Activated B cell treated with CpG ODN at 0.5 μM for 24 hours (primary cell): ENCODE measurements around the gene COL13A1. TPM values are rescaled to one million over a fixed set of nuclear protein-coding genes. Genes with fewer than 3 reads are reported as not detected.

ENCODE experiments used
- ATAC-seq: fragments of 200-7000 bp; cut with Tn5 transposase; one replicate; pipeline ENCODE4 v1.10.0; 2021; ENCODE audit warnings: low read depth, mild to moderate bottlenecking, moderate library complexity
- CTCF ChIA-PET: fragments of 350-600 bp; sonication (Branson Sonifier 250); formaldehyde crosslinking; loops from one replicate; lab custom pipeline; 2021; ENCODE audit warnings: antibody characterized with exemption; lab: Charles Lee
- POLR2A ChIA-PET: fragments of 350-600 bp; sonication (Branson Sonifier 250); formaldehyde crosslinking; loops from one replicate; lab custom pipeline; 2021; ENCODE audit warnings: antibody characterized with exemption; lab: Charles Lee
- DNase-seq: peaks from one replicate; pipeline ENCODE4 v3.0.0; 2022
- H3K27ac Mint-ChIP-seq: one replicate; pipeline ENCODE4 v1.8.0; 2020; ENCODE audit warnings: mixed read lengths
- H3K27me3 Mint-ChIP-seq: one replicate; pipeline ENCODE4 v1.8.0; 2021; ENCODE audit warnings: mixed read lengths
- H3K36me3 Mint-ChIP-seq: one replicate; pipeline ENCODE4 v1.8.0; 2021; ENCODE audit warnings: low read depth, mixed read lengths
- H3K4me1 Mint-ChIP-seq: one replicate; pipeline ENCODE4 v1.8.0; 2021; ENCODE audit warnings: mixed read lengths
- H3K4me3 Mint-ChIP-seq: one replicate; pipeline ENCODE4 v1.8.0; 2020; ENCODE audit warnings: mild to moderate bottlenecking, mixed read lengths
- H3K9me3 Mint-ChIP-seq: one replicate; pipeline ENCODE4 v1.8.0; 2020; ENCODE audit warnings: mixed read lengths
- intact Hi-C: fragments of 100-400 bp; cut with micrococcal nuclease; formaldehyde crosslinking; loops from one replicate; pipeline ENCODE4 v1.15.1; 2024
- total RNA-seq: library from RNA; stranded (reverse); gene quantifications from 2 replicates; pipeline ENCODE4 v1.2.3, GENCODE V29; 2022
- TF ChIP-seq, protein P1 (sequence below): fragments of 200-600 bp; IDR thresholded peaks from one replicate; pipeline ENCODE4 v1.8.0; 2022; ENCODE audit warnings: antibody characterized with exemption, mild to moderate bottlenecking

COL13A1 gene
- total RNA-seq, 1 donor from 2014 or later: not detected

DNA sequence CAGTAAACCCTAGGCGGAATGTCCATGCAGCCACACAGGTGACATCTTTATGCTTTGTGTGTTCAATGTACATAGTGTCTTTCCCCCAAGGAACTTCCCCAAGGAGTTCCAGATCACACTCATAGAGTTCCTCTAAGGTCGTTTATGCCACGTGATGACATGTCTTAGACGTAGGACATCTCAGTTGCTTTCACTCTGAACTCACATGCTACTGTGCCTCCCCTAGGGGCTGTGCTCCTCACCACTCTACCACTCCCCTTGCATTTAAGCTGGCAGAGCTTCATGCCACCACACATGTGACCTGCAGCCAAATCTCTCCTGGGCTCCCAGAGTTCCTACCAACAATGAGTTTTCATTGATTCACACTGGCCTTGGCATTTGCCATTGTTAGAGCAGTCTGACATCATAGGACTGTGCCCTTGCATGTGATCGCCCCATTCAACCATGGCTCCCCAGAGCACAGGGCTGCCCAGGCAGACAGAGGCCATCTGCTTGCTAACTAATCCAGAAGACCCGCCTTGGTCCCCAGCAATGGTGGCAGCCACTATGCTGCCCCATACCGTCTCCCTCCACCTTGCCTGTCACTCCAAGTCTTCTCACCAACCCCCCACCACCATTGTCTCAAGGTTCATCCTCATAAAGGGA lies 155.7 kb downstream of the COL13A1 start:
- ATAC-seq (no peak), DNase-seq (no peak)
- TF ChIP-seq, protein P1, sequence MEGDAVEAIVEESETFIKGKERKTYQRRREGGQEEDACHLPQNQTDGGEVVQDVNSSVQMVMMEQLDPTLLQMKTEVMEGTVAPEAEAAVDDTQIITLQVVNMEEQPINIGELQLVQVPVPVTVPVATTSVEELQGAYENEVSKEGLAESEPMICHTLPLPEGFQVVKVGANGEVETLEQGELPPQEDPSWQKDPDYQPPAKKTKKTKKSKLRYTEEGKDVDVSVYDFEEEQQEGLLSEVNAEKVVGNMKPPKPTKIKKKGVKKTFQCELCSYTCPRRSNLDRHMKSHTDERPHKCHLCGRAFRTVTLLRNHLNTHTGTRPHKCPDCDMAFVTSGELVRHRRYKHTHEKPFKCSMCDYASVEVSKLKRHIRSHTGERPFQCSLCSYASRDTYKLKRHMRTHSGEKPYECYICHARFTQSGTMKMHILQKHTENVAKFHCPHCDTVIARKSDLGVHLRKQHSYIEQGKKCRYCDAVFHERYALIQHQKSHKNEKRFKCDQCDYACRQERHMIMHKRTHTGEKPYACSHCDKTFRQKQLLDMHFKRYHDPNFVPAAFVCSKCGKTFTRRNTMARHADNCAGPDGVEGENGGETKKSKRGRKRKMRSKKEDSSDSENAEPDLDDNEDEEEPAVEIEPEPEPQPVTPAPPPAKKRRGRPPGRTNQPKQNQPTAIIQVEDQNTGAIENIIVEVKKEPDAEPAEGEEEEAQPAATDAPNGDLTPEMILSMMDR: no peak
- intact Hi-C loops: loop anchor here (5.0 kb wide), 2 partner anchors 55 to 440 kb away; no protein-coding TSS in a partner anchor
- Mint-ChIP-seq H3K4me3 (no peak overlapping the region), H3K27me3 (no peaks in the 10 kb centered on the region), H3K36me3 (no peaks in the 10 kb centered on the region), H3K27ac (no peak overlapping the region), H3K4me1 (peaks cover 39% of the 10 kb centered on the region), H3K9me3 (no peaks in the 10 kb centered on the region)
- CTCF ChIA-PET: interaction anchor here (1.0 to 1.6 kb wide), 3 partner anchors 23 to 189 kb away, joined by 3 to 7 read pairs (median 3); partner anchors contain the start of gene TYSND1
- POLR2A ChIA-PET: no interaction called here

DNA sequence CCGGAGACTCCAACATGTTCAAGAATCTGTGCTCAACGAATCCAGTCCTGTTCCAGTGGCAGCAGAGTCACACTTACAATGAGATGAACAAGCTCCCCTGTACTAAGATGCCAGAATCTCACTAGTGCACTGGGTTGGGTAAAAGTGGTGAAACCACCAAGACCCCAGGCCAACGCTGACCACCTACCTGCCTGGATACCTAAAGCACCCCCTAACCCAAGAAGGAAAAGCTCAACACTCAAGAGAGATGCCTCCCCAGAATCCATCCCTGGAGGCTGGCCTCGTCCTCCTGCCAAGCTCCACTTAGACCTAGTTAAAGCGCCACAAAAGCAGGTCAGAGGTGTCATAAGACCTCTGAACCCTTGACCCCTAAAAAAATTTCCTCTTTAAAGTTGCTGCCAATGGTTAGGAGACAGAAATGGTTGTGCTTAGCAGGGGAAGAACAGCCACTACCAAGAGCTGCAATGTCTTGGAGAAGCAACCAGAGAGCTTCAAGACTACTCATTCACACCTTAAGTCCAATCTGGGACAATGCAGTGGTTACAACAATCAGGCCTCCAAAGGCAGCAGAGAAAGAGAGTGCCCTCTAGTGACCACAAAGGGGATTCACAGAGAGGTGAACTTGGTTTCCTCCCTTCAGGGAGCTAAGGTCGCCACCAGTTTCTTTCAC lies 156.3 kb downstream of the COL13A1 start:
- intact Hi-C loops: loop anchor here (1.0 to 5.0 kb wide), 3 partner anchors 22 to 441 kb away; no protein-coding TSS in a partner anchor
- ChIA-PET POLR2A (no interaction called here), CTCF (interaction anchor here (0.9 to 2.0 kb wide), 5 partner anchors 18 to 406 kb away, joined by 3 to 9 read pairs (median 3); partner anchors contain the start of gene TYSND1)
- TF ChIP-seq, protein P1: no peak
- DNase-seq (no peak), ATAC-seq (no peak)
- H3K27me3 Mint-ChIP-seq: no peaks in the 10 kb centered on the region
- H3K4me3 Mint-ChIP-seq: no peak overlapping the region
- no peaks in the 10 kb centered on the region for H3K9me3 Mint-ChIP-seq
- H3K36me3 Mint-ChIP-seq: no peaks in the 10 kb centered on the region
- H3K27ac Mint-ChIP-seq: no peak overlapping the region
- peaks cover 39% of the 10 kb centered on the region for H3K4me1 Mint-ChIP-seq

DNA sequence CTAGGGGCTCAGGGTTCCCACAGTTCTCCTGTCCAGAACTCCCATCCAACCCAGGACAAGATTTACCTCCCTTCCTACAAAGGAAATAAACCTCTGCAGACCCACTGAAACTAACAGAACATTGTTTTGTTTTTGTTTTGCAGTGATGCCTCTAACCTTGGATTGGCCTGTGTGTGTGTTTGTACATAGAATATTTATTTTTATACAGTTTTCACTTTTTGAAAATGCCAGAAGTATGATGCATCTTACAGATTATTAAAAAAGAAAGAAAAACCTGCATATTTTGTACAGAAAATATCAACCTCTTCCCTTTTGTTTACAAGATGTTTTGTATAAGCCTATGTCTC lies 156.8 kb downstream of the COL13A1 start:
- Mint-ChIP-seq H3K27ac (no peak overlapping the region), H3K27me3 (no peaks in the 10 kb centered on the region), H3K36me3 (no peaks in the 10 kb centered on the region), H3K9me3 (no peaks in the 10 kb centered on the region), H3K4me3 (no peak overlapping the region), H3K4me1 (peaks cover 39% of the 10 kb centered on the region)
- DNase-seq: no peak
- TF ChIP-seq, protein P1: no peak
- ChIA-PET POLR2A (interaction anchor here (1.0 kb wide), 1 partner anchor 22 kb away, joined by 3 read pairs; no protein-coding TSS in a partner anchor), CTCF (interaction anchor here (0.9 to 2.0 kb wide), 5 partner anchors 19 to 406 kb away, joined by 3 to 9 read pairs (median 3); partner anchors contain the start of gene TYSND1)
- ATAC-seq: no peak
- intact Hi-C loops: loop anchor here (1.0 to 5.0 kb wide), 3 partner anchors 22 to 441 kb away; no protein-coding TSS in a partner anchor

DNA sequence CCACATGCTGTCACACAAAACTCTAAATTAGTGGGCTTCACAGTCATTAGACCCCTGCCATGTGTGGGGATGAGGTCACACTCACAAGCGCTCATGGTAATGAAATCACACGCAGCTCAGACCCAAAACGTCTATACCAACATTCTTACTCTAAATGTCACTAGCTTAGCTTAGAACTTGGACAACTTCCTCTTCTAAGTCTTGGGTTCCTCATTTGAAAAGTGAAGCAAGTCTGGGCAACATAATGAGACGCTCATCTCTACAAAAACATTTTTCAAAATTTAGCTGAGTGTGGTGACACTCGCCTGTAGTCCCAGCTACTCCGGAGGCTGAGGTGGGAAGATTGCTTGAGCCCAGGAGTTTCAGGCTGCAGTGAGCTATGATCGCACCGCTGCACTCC lies 158.2 kb downstream of the COL13A1 start:
- peak; percentile 77 for ATAC-seq
- intact Hi-C loops: loop anchor here (5.0 kb wide), 2 partner anchors 58 to 443 kb away; no protein-coding TSS in a partner anchor
- Mint-ChIP-seq H3K9me3 (no peaks in the 10 kb centered on the region), H3K27me3 (no peaks in the 10 kb centered on the region), H3K27ac (peak overlapping the region; percentile 85), H3K36me3 (no peaks in the 10 kb centered on the region), H3K4me1 (peaks cover 32% of the 10 kb centered on the region), H3K4me3 (peak overlapping the region; percentile 25)
- DNase-seq: no peak
- CTCF ChIA-PET: interaction anchor here (0.8 to 2.0 kb wide), 8 partner anchors 11 to 318 kb away, joined by 3 to 9 read pairs (median 4); partner anchors contain the start of gene TYSND1
- POLR2A ChIA-PET: no interaction called here
- TF ChIP-seq, protein P1: no peak

DNA sequence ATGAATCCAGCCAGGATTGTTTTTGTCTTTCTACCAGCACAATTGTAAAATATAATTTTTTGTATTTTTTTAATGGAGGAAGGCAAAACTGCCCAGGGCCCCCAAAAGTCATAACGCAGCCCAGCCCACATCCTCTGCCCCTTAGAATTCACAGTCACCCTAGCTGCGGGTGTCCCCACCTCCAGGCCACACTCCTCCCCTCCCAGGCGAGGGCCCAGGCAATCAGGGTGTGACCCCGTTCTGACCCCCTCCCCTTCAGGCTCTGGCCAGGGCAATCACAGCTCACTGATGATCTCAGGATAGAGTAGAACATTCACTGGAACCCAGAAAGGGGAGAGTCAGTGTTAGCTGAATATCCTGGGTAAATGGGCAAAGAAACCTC lies 158.9 kb downstream of the COL13A1 start:
- peaks cover 32% of the 10 kb centered on the region for H3K4me1 Mint-ChIP-seq

More for the DNA sequence above, 158.9 kb downstream of the COL13A1 start:
- Mint-ChIP-seq H3K9me3 (no peaks in the 10 kb centered on the region), H3K4me3 (no peak overlapping the region), H3K27me3 (no peaks in the 10 kb centered on the region), H3K27ac (no peak overlapping the region), H3K36me3 (no peaks in the 10 kb centered on the region)
- ATAC-seq: no peak
- no peak for DNase-seq
- ChIA-PET CTCF (no interaction called here), POLR2A (no interaction called here)
- TF ChIP-seq, protein P1: no peak
- intact Hi-C loops: no loop called here
